Loucy (cell line): Measurements from ENCODE around the gene ACOXL.

Experiments used
- H2AFZ ChIP-seq: fragments of 200-600 bp; sonication (generic); 2 replicates; pipeline ENCODE4 v1.6.0; 2016; ENCODE audit warnings: antibody characterized with exemption, mild to moderate bottlenecking, low read length, moderate library complexity
- H3F3A ChIP-seq: fragments of 200-600 bp; 2 replicates; pipeline ENCODE4 v1.6.0; 2016; ENCODE audit warnings: antibody characterized with exemption, low read depth, mild to moderate bottlenecking
- H3K27me3 ChIP-seq: fragments of 200-600 bp; sonication (generic); 2 replicates; pipeline ENCODE4 v1.6.1; 2014; ENCODE audit warnings: low read length, mild to moderate bottlenecking; ENCODE audit not compliant: insufficient read depth, poor library complexity, severe bottlenecking
- H3K36me3 ChIP-seq: fragments of 200-600 bp; sonication (generic); 2 replicates; pipeline ENCODE4 v1.6.1; 2016; ENCODE audit warnings: low read length; ENCODE audit not compliant: insufficient read depth
- H3K4me1 ChIP-seq: fragments of 200-600 bp; sonication (generic); 2 replicates; pipeline ENCODE4 v1.5.1; 2014; ENCODE audit warnings: low read length, mild to moderate bottlenecking; ENCODE audit not compliant: insufficient read depth, poor library complexity, severe bottlenecking
- H3K4me2 ChIP-seq: fragments of 200-600 bp; sonication (generic); 2 replicates; pipeline ENCODE4 v1.6.0; 2014; ENCODE audit warnings: antibody characterized with exemption, low read length, low read depth, mild to moderate bottlenecking; ENCODE audit not compliant: poor library complexity, severe bottlenecking
- H3K4me3 ChIP-seq: fragments of 200-600 bp; sonication (generic); 2 replicates; pipeline ENCODE4 v1.5.1; 2014; ENCODE audit warnings: low read length, mild to moderate bottlenecking, mixed read lengths; ENCODE audit not compliant: poor library complexity, severe bottlenecking
- H3K79me2 ChIP-seq: fragments of 200-600 bp; sonication (generic); 2 replicates; pipeline ENCODE4 v1.6.1; 2014; ENCODE audit warnings: low read length; ENCODE audit not compliant: insufficient read depth
- H3K9ac ChIP-seq: fragments of 200-600 bp; sonication (generic); 2 replicates; pipeline ENCODE4 v1.6.0; 2014; ENCODE audit warnings: mild to moderate bottlenecking, low read depth, low read length, moderate library complexity; ENCODE audit not compliant: poor library complexity, severe bottlenecking
- H3K9me2 ChIP-seq: fragments of 200-600 bp; sonication (generic); replicated peaks from 2 replicates; pipeline ENCODE4 v1.6.1; 2016; ENCODE audit warnings: low read depth, low read length, mixed read lengths
- H3K9me3 ChIP-seq: fragments of 200-600 bp; sonication (generic); 2 replicates; pipeline ENCODE4 v1.6.1; 2014; ENCODE audit warnings: mild to moderate bottlenecking, antibody characterized with exemption, low read length, low read depth; ENCODE audit not compliant: insufficient read depth
- H4K20me1 ChIP-seq: fragments of 200-600 bp; sonication (generic); 2 replicates; pipeline ENCODE4 v1.6.0; 2014; ENCODE audit warnings: antibody characterized with exemption, low read length, mild to moderate bottlenecking; ENCODE audit not compliant: insufficient read depth, poor library complexity, severe bottlenecking
- EZH2phosphoT487 ChIP-seq: fragments of 200-600 bp; IDR thresholded peaks from 2 replicates; pipeline ENCODE4 v1.6.1; 2018; ENCODE audit warnings: antibody characterized with exemption, mild to moderate bottlenecking, moderate library complexity, borderline replicate concordance
- TF ChIP-seq, protein P1 (sequence below): fragments of 200-600 bp; sonication (generic); conservative IDR thresholded peaks from 2 replicates; pipeline ENCODE4 v1.5.1; 2014; ENCODE audit warnings: mild to moderate bottlenecking, antibody characterized with exemption, low read length

Gene ACOXL

DNA sequence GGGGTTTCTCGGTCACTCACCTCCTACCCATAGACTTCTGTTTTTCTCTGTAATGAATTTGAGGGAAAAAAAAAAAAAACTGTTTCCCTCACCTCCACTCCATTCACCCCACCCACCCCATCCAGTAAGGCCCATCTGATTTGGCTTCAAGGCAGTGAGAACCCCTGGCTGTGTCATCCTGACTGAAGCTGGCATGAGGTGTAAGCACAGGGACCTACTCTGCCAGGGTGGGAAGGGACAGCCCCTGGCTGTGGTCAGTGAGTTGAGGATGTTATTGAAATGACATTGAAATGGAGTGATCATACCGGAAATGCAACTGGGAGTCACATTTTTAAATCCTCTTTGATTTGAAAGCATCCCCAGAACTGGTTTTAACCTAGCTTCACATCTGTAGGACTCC lies 369.2 kb downstream of the ACOXL start:
- Histone ChIP-seq H3K27me3 (no peaks in the 10 kb centered on the region), H3F3A (no peaks in the 10 kb centered on the region), H2AFZ (no peak overlapping the region)

DNA sequence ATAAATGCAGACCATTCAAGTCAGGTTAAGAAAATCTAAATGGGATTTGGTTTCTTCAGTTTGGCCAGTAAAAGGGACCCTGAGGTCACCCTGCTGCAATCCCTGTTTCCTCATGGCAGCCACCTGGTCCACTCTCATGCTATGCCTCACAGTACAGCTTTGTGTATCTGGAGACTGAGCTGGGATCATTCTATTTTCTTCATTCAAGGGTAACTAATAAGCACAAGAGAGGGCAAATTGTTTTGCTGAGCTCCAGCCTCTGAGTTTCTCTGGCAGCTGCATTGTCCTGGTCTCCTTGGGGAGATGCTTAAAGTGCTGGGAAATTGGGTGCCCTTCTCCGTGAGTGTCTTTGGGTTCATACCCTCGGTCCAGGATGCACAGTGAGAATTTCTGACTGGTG lies 369.8 kb downstream of the ACOXL start:
- H3K79me2 ChIP-seq, result no peaks in the 10 kb centered on the region
- H2AFZ ChIP-seq, result no peak overlapping the region
- H3K27me3 ChIP-seq, result no peaks in the 10 kb centered on the region
- H4K20me1 ChIP-seq, result no peaks in the 10 kb centered on the region
- H3F3A ChIP-seq, result no peaks in the 10 kb centered on the region
- H3K4me1 ChIP-seq, result no peaks in the 10 kb centered on the region
- H3K4me2 ChIP-seq, result no peak overlapping the region
- no peaks in the 10 kb centered on the region for H3K36me3 ChIP-seq
- no peak overlapping the region for H3K4me3 ChIP-seq
- H3K9me2 ChIP-seq, result no peaks in the 10 kb centered on the region
- no peak overlapping the region for H3K9ac ChIP-seq
- TF ChIP-seq EZH2phosphoT487, result no peak
- TF ChIP-seq, protein P1, sequence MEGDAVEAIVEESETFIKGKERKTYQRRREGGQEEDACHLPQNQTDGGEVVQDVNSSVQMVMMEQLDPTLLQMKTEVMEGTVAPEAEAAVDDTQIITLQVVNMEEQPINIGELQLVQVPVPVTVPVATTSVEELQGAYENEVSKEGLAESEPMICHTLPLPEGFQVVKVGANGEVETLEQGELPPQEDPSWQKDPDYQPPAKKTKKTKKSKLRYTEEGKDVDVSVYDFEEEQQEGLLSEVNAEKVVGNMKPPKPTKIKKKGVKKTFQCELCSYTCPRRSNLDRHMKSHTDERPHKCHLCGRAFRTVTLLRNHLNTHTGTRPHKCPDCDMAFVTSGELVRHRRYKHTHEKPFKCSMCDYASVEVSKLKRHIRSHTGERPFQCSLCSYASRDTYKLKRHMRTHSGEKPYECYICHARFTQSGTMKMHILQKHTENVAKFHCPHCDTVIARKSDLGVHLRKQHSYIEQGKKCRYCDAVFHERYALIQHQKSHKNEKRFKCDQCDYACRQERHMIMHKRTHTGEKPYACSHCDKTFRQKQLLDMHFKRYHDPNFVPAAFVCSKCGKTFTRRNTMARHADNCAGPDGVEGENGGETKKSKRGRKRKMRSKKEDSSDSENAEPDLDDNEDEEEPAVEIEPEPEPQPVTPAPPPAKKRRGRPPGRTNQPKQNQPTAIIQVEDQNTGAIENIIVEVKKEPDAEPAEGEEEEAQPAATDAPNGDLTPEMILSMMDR, result no peak
- no peaks in the 10 kb centered on the region for H3K9me3 ChIP-seq

More for the DNA sequence above, 369.2 kb downstream of the ACOXL start:
- H4K20me1 ChIP-seq, result no peaks in the 10 kb centered on the region
- no peak overlapping the region for H3K4me3 ChIP-seq
- H3K9me2 ChIP-seq, result no peaks in the 10 kb centered on the region
- TF ChIP-seq EZH2phosphoT487, result no peak
- TF ChIP-seq, protein P1, result no peak
- no peak overlapping the region for H3K4me2 ChIP-seq
- H3K9me3 ChIP-seq, result no peaks in the 10 kb centered on the region
- no peaks in the 10 kb centered on the region for H3K36me3 ChIP-seq
- H3K79me2 ChIP-seq, result no peaks in the 10 kb centered on the region
- H3K4me1 ChIP-seq, result no peaks in the 10 kb centered on the region
- no peak overlapping the region for H3K9ac ChIP-seq

DNA sequence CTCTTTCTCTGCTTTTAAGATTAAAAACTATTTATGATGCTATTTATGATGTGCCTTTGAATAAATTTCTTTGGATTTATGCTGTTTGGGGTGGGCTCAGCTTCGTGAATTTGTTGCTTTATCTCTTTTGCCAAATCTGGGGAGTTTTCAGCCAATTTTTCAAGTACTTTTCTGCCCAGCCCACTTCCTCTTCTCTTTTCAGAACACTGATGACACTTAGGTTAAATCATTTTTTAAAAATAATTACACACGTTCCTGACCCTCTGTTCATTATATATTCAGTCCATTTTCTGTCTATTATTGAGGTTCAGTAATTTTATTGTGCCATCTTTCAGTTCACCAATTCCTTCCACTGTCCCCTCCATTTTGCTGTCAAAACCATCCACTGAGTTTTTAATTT lies 373.6 kb downstream of the ACOXL start:
- H4K20me1 ChIP-seq, result no peaks in the 10 kb centered on the region
- no peaks in the 10 kb centered on the region for H3K36me3 ChIP-seq
- H3K4me2 ChIP-seq, result no peak overlapping the region
- no peak overlapping the region for H3K4me3 ChIP-seq
- H3K9me2 ChIP-seq, result no peaks in the 10 kb centered on the region
- H3K9ac ChIP-seq, result no peak overlapping the region
- no peaks in the 10 kb centered on the region for H3K79me2 ChIP-seq
- no peak for TF ChIP-seq EZH2phosphoT487
- TF ChIP-seq, protein P1, result no peak
- no peaks in the 10 kb centered on the region for H3F3A ChIP-seq
- H3K27me3 ChIP-seq, result no peaks in the 10 kb centered on the region
- H2AFZ ChIP-seq, result no peak overlapping the region
- no peaks in the 10 kb centered on the region for H3K9me3 ChIP-seq
- no peaks in the 10 kb centered on the region for H3K4me1 ChIP-seq
